ENCODE results near the gene ADAMTS14. TPM values are rescaled to one million over a fixed set of nuclear protein-coding genes. Genes with fewer than 3 reads are reported as not detected.

Gene ADAMTS14
- total RNA-seq, 2 donors from 2014 or later: 0.24 to 0.37 TPM

DNA sequence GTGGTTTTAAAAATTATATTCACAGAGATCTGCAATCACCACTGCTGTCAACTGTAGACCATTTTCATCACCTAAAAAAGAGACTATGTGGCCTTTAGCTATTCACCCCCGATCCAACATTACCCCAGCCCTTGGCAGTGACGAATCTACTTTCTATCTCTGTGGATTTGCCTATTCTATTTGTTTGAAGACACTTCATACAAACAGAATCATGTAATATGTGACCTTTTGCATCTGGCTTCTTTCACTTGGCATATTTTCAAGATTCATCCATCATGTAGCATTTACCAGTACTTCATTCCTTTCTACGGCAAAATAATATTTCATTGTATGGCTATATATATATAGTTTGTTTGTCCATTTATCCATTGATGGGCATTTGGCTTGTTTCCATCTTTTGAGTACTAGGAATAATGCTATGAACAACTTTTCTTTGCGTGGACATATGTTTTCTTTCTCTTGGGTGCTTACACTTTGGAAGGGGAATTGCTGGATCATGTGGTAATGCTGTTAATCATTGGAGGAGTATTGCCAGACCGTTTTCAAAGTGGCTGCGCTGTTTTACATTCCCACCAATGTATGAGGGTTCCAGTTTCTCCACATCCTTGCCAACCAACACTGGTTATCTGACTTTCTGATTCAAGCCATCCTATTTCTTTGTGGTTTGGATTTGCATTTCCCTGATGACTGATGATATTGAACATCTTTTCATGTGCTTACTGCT, 22.3 kb downstream of the ADAMTS14 start:
- Mint-ChIP-seq H3K4me1 (ENCODE audit: low read depth) (no peaks in the 10 kb centered on the region), H3K36me3 (ENCODE audit: insufficient read depth in 2 of 2) (peaks cover 0 to 3% of the 10 kb centered on the region in 2 donors), H3K9me3 (no peaks in the 10 kb centered on the region), H3K27me3 (ENCODE audit: low read depth) (peaks cover 7% of the 10 kb centered on the region), H3K4me3 (no peak overlapping the region), H3K27ac (no peak overlapping the region)
- DNase-seq (no peak), ATAC-seq (replicated peaks in 1 of 2) (no peak)

DNA sequence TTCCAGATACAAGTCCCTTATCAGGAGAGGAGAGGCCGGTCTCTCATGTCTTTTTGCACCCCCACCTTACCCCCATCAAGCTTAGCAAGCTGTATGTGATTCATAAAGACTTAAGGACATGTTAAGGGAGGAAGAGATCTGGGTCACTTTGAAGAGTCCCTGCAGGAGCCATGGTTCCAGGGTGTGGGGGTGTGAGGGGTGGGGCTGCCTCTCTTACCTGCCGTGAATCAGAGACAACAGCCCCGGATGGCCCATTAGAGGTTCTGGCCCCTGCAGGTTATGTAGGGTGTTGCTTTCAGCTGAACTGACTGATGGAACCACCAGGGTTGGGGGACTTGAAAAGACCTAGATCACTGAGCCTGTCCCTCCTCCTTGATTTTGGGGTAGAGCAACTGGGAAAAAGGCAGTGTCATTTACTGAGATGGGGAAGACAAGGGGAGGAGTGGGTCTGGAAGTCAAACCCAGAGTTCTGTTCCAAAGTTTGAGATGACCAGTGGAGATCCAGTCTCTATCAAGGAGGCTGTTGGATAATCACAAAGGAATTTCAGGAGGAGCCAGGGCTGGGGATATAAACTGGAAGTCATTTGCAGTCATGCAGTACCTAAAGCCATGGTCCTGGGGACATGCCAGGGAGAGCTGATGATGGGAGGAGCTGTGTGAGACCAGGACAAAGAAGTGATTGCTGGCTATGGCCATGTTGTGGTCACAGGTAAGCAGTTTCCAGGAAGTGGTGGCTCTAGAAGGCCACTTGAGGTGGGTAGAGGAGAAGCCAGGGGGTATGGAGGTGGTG, 23.1 kb downstream of the ADAMTS14 start:
- no peak overlapping the region for H3K27ac Mint-ChIP-seq
- peaks cover 7% of the 10 kb centered on the region for H3K27me3 Mint-ChIP-seq (ENCODE audit: low read depth)
- H3K4me1 Mint-ChIP-seq (ENCODE audit: low read depth): no peaks in the 10 kb centered on the region
- no peak overlapping the region for H3K4me3 Mint-ChIP-seq
- DNase-seq: no peak
- ATAC-seq (replicated peaks in 1 of 2): no peak
- H3K9me3 Mint-ChIP-seq: no peaks in the 10 kb centered on the region
- peaks cover 0 to 3% of the 10 kb centered on the region in 2 donors for H3K36me3 Mint-ChIP-seq (ENCODE audit: insufficient read depth in 2 of 2)

DNA sequence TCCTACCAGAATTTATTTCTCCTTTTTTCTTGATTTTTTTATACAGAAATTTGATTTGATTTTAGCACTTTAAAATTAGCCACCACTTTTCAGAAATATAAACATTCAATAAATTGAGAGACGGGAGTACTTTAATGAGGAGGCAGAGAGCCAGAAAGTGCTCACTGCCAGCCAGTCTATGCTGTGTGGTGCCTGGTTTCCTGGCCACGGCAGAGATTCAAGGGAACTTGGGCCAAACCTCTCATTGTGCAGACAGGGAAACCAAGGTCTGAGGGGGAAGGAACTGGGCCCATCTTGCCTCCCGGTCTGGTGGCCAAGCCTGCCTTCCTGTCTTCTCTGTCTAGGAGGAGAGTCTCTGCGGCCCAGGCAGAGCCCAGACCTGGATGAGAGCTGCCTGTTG, 25.9 kb downstream of the ADAMTS14 start:
- H3K27ac Mint-ChIP-seq: no peak overlapping the region
- no peak for DNase-seq
- H3K4me1 Mint-ChIP-seq (ENCODE audit: low read depth): no peaks in the 10 kb centered on the region
- no peaks in the 10 kb centered on the region for H3K36me3 Mint-ChIP-seq (ENCODE audit: insufficient read depth in 2 of 2)
- H3K9me3 Mint-ChIP-seq: no peaks in the 10 kb centered on the region
- no peak overlapping the region for H3K4me3 Mint-ChIP-seq
- H3K27me3 Mint-ChIP-seq (ENCODE audit: low read depth): no peaks in the 10 kb centered on the region
- no peak for ATAC-seq (replicated peaks in 1 of 2)

DNA sequence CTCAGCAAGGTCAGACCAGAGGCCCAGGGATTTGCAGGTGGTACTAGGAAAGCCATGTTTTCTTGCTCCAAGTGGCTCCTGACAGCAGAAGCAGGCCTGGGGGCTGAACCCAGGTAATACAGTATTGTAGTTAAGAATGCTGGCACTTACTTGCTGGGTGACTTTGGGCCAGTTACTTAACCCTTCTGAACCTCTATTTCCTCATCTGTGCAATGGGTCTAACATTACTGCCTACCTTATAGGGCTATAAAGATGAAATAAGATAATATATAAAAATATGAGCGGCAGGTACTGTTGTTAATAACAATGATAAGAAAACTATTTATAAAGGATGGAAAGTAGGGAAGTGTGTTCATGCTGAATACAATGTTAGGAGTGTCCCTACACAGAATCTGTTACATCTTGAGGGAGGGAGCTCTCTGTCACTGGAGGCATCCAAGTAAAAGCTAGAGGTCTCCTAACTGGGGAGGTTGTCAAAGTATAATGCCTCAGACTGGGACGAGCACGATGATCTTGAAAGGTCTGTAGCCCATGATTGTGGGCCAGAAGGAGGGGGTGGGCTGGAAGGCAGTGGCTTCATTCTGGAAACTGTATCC, 26.9 kb downstream of the ADAMTS14 start:
- Mint-ChIP-seq H3K4me1 (ENCODE audit: low read depth) (no peaks in the 10 kb centered on the region), H3K4me3 (no peak overlapping the region), H3K9me3 (no peaks in the 10 kb centered on the region), H3K36me3 (ENCODE audit: insufficient read depth in 2 of 2) (no peaks in the 10 kb centered on the region), H3K27me3 (ENCODE audit: low read depth) (no peaks in the 10 kb centered on the region), H3K27ac (no peak overlapping the region)
- DNase-seq: no peak
- ATAC-seq (replicated peaks in 1 of 2): no peak

DNA sequence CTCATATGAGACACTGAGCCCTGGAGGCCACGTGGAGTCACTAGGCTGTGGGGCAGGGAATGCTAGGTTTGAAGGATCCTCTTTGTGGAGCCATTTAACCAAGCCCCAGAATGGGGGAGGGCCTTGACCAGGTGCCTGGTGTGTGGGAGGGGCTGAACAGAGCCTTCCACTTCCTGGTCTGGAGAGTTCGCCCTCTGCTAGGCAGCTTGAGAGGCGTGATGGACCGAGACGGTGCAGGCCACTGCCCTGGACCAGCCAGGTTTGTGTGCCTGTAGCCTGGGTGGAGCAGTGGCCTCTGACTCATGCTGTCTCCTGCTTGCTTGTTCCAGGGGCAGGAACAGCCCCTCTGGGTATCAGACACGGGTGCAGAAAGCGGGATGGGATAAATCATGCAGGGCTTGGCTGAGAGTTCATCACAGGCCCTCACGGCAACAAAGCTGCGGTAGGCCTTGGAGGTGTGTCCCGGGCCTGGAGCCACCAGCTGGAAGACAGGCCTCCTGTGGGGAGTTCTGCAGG, 27.4 kb downstream of the ADAMTS14 start:
- Mint-ChIP-seq H3K4me3 (no peak overlapping the region), H3K9me3 (no peaks in the 10 kb centered on the region), H3K4me1 (ENCODE audit: low read depth) (no peaks in the 10 kb centered on the region), H3K27ac (no peak overlapping the region), H3K36me3 (ENCODE audit: insufficient read depth in 2 of 2) (no peaks in the 10 kb centered on the region), H3K27me3 (ENCODE audit: low read depth) (no peaks in the 10 kb centered on the region)
- ATAC-seq (replicated peaks in 1 of 2) (no peak), DNase-seq (no peak)

DNA sequence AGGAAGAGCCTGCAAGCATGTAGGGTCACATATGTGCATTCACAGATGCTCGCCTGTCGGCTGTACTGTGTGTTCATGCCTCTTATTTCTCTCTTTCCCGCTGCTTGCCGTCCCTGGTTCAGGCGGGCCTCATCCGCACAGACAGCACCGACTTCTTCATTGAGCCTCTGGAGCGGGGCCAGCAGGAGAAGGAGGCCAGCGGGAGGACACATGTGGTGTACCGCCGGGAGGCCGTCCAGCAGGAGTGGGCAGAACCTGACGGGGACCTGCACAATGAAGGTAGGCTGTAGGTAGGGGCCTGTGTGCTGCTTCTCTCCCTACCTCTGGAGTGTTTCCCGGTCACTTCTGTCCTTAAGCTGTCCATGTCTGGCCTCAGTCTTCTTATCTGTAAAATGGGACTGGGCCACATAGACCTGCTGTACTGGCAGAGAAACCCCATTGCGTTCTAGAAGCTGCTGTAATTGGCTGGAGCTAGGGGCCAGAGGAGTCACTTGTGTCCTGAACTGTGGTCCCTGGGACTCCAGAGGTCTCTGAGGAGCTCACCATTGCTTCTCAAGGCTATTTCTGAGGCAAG, 30.0 kb downstream of the ADAMTS14 start:
- Mint-ChIP-seq H3K36me3 (ENCODE audit: insufficient read depth in 2 of 2) (no peaks in the 10 kb centered on the region), H3K4me3 (no peak overlapping the region), H3K27ac (no peak overlapping the region), H3K27me3 (ENCODE audit: low read depth) (no peaks in the 10 kb centered on the region), H3K9me3 (no peaks in the 10 kb centered on the region), H3K4me1 (ENCODE audit: low read depth) (no peaks in the 10 kb centered on the region)
- DNase-seq: no peak
- no peak for ATAC-seq (replicated peaks in 1 of 2)

DNA sequence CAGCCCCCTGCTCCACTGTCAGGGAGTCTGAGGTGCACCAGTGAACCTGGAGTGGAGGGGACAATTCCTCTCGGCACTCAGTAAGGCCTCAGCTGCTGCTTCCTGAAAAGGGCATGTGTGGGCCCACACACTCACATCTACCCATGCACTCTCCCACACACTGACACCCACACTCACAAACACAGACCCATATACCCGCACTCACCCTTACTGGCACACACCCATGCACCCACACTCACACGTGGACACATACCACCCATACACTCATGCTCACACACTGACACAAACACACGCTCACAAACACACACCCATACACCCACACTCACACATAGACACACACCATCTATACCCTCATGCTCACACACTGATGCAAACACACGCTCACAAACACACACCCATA, 31.9 kb downstream of the ADAMTS14 start:
- H3K4me3 Mint-ChIP-seq: no peak overlapping the region

DNA sequence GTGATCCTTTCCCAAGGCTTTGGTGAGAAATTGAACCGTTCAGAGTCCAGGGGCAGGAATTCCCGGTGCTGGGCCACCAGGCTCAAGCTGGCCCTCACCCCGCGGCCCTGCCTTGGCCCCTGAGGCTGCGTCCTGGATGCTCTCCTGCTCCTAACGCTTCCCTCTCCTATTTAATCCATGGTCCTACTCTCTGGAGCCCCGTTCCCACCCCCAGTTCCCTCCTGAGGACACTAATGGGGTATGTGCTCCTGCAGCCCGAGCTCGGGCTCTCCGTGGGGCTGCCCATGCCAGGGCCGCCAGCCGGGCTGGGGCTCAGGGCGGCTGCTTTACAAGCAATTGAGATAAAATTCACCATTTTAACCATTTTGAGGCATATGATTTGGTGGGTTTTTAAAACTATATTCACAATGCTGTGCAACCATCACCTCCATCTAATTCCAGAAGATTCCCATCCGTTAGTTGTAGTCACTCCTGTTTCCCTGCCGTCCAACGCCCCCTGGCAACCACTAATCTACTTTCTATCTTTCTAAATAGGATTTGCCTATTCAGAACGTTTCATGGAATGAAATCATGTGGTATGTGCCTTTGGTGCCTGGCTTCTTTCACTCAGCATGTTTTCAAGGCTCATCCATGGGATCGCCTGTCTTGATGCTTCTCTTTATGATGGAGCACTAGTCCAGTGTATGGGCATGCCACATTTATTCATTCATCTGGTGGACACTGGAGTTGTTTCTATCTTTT, 33.0 kb downstream of the ADAMTS14 start:
- H3K36me3 Mint-ChIP-seq (ENCODE audit: insufficient read depth in 2 of 2): no peaks in the 10 kb centered on the region
- H3K9me3 Mint-ChIP-seq: no peaks in the 10 kb centered on the region
- no peak overlapping the region for H3K27ac Mint-ChIP-seq
- ATAC-seq (replicated peaks in 1 of 2): no peak
- H3K4me1 Mint-ChIP-seq (ENCODE audit: low read depth): no peaks in the 10 kb centered on the region
- no peak for DNase-seq
- H3K4me3 Mint-ChIP-seq: no peak overlapping the region
- no peaks in the 10 kb centered on the region for H3K27me3 Mint-ChIP-seq (ENCODE audit: low read depth)

More for the DNA sequence above, 31.9 kb downstream of the ADAMTS14 start:
- Mint-ChIP-seq H3K4me1 (ENCODE audit: low read depth) (no peaks in the 10 kb centered on the region), H3K27ac (no peak overlapping the region), H3K27me3 (ENCODE audit: low read depth) (no peaks in the 10 kb centered on the region), H3K36me3 (ENCODE audit: insufficient read depth in 2 of 2) (no peaks in the 10 kb centered on the region), H3K9me3 (no peaks in the 10 kb centered on the region)
- DNase-seq (no peak), ATAC-seq (replicated peaks in 1 of 2) (no peak)

DNA sequence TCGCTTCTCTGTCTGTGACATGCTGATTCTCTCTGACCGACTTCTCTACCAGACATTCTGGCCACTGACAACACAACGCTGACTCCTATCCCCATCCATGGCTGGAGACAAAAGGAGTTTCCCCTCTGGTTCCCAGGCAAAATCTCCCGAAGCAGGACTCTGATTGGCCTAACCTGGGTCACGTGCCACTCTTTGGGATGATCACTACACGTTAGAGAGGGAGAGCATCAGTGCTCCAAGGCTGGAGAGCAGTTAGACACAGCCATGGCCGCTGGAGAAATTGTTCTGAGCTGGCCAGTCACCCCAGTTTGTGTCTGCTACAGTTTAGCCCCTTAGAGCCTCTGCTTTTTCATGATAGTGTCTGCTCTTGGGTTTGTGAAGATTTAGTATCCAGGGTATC, 38.9 kb downstream of the ADAMTS14 start:
- DNase-seq (no peak), ATAC-seq (replicated peaks in 1 of 2) (no peak)
- Mint-ChIP-seq H3K9me3 (no peaks in the 10 kb centered on the region), H3K27ac (no peak overlapping the region), H3K4me1 (ENCODE audit: low read depth) (peaks cover 11% of the 10 kb centered on the region), H3K36me3 (ENCODE audit: insufficient read depth in 2 of 2) (no peaks in the 10 kb centered on the region), H3K27me3 (ENCODE audit: low read depth) (no peaks in the 10 kb centered on the region), H3K4me3 (no peak overlapping the region)

DNA sequence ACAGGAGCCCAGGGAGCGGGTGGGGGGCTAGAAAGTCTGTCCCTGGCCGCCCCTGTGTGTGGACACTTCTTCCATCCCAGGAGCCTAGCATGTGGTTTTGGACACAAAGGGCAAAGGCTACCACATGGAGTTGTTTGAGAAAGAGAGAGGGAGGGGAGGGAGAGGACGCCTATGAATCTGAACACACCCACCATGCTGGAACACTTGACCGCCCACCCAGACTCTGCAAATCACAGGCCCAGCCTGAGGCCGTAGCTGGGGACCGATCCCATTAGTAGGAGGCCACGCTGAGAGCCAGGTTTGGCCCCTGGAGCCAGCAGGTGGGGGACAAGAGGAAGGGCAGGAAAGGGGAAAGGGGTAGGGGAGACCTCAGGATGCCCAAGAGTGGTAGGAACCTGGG, 39.6 kb downstream of the ADAMTS14 start:
- Mint-ChIP-seq H3K36me3 (ENCODE audit: insufficient read depth in 2 of 2) (no peaks in the 10 kb centered on the region), H3K4me3 (no peak overlapping the region), H3K27ac (no peak overlapping the region), H3K4me1 (ENCODE audit: low read depth) (peaks cover 14% of the 10 kb centered on the region), H3K27me3 (ENCODE audit: low read depth) (no peaks in the 10 kb centered on the region), H3K9me3 (no peaks in the 10 kb centered on the region)
- ATAC-seq (replicated peaks in 1 of 2) (no peak), DNase-seq (no peak)

DNA sequence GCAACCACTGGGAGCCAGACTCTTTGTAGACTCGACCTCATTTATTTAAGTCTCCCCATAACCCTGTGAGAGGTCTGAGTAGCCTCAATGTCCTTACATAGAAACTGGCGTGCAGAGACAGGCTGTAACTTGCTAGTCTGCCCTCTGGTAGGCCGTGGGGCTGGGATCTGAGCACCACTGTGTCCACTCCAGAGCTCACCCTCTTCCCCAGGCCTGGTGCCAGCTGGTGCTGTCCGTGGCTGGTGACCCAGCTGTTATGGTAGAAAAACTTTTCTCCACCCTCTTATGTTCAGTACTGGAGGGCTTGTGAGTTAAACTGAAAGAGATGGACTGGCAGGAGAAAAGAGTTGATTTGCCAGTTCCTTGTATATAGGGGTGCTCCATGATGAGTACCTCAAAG, 41.9 kb downstream of the ADAMTS14 start:
- Mint-ChIP-seq H3K4me3 (no peak overlapping the region), H3K27ac (no peak overlapping the region), H3K36me3 (ENCODE audit: insufficient read depth in 2 of 2) (no peaks in the 10 kb centered on the region), H3K9me3 (no peaks in the 10 kb centered on the region), H3K27me3 (ENCODE audit: low read depth) (no peaks in the 10 kb centered on the region), H3K4me1 (ENCODE audit: low read depth) (peaks cover 14% of the 10 kb centered on the region)
- DNase-seq (no peak), ATAC-seq (replicated peaks in 1 of 2) (no peak)

DNA sequence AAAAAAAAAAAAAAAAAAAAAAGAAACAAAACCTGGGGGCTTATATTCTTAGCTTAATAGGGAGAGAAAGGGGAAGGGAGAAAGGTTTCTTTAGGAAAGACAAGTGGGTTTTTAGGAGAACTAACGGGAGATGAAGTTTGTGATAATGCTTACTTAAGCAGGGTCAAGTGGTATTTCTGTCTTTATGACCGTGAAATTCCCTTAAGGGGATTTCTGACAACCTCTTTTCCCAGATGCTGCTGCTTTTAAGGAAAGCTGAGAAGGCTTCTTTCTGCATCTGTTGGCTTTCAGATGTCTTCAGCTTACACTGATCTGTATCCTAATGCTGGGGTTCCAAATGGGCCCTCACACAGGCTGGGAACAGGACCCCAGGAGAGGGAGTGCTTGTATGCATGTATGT, 42.6 kb downstream of the ADAMTS14 start:
- no peaks in the 10 kb centered on the region for H3K27me3 Mint-ChIP-seq (ENCODE audit: low read depth)
- ATAC-seq (replicated peaks in 1 of 2) (no peak), DNase-seq (no peak)
- peaks cover 14% of the 10 kb centered on the region for H3K4me1 Mint-ChIP-seq (ENCODE audit: low read depth)
- H3K9me3 Mint-ChIP-seq: no peaks in the 10 kb centered on the region
- H3K27ac Mint-ChIP-seq: no peak overlapping the region
- H3K36me3 Mint-ChIP-seq (ENCODE audit: insufficient read depth in 2 of 2): no peaks in the 10 kb centered on the region
- no peak overlapping the region for H3K4me3 Mint-ChIP-seq
